Stimulated activated CD8-positive, alpha-beta memory T cell treated with anti-CD3 and anti-CD28 coated beads, Interleukin-7, amount 100 ng/mL, for 24 hours (primary cell): Measurements from ENCODE around the gene PIP5K1C.

ENCODE experiments used
- DNase-seq: peaks from one replicate; pipeline ENCODE4 v3.0.0-alpha.2; 2020; ENCODE audit warnings: low read depth

Gene PIP5K1C

DNA sequence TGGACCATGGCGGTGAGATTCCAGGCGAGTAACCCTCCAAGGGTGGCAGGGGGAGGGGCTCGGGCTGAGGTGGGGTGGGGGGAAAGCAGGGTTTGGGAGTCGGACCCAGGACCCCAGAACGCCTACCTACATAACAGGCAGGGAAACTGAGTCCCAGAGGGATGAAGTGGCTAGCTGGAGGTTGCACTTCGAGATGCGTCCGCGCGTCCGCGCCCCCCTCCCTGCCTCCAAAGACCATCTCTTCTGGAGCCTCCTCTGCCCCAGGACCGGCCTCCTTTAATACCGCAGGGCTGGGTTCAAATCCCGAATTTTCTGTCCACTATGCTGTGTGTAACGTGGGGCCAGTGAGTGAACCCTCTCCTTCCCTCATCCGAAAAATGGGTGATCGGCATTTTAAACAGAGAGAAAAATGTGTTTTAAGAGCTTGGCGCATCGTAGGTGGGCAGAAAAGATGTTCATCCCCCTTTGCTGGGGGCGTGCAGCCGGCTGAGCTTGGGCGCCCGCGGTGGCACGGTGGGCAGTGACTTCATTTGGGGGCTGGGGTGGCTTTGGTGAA lies 21.7 kb upstream of the PIP5K1C start:
- DNase-seq = no peak

DNA sequence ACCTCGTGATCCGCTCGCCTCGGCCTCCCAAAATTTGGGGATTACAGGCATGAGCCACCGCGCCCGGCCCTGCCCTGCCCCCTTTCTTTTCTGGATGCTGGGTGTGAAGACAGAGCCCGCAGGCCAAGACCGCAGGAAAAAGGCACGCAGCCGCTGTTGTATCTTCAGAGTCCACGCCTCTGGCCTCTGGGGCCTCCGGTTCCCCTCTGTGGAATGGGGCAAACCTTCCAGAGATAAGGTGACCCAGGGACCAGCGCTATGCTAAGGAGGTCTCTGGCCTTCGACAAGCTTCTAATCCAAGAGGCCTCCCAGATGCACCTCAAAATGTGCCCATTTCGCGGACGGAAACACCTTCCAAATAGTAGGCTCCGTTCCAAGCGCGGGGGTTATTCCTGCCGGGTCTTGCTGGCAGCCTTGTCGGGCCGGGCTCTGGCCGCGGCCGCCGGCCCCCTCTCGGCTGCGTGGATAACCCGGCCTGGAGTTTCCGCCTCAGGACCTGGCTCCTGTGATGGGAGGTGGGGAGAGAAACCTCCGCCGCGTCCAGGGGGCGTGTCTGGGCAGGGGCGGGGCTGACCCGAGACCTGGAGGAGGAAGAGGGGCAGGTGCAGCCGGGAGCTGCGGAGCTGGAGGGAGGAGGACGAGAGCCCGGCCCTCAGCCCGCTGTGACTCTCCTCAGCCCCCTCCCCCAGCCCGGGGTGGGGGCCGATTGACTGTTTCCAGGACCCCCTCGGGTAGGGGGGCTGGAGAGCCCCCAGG lies 21.0 kb upstream of the PIP5K1C start:
- peak; percentile 84 for DNase-seq

DNA sequence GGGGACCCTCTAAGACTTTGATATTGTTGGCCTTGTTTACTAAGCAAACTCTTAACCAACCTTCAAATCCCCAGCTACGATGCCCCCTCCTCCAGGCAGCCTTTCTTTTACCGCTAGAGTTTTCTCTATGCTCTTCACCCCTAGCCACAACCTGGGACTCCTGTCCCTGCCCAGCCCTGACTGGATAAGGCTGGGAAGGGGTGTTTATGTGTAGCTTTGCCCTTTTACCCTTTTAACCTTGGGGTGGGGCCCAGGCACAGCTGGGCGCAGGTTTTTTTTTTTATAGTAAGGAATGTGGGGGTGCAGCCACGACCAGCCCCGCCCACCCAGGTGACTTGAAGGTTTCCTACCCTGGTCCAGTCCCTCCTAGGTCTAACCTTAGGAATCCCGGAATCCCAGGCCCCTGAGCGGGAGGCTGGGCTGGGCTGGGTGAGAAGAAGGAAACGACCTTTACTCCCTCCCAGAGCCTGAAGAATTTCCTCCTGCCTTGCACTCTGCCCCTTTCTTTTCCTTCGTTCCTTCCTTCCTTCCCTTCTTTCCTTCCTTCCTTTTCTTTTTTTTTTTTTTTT lies 20.2 kb upstream of the PIP5K1C start:
- no peak for DNase-seq

DNA sequence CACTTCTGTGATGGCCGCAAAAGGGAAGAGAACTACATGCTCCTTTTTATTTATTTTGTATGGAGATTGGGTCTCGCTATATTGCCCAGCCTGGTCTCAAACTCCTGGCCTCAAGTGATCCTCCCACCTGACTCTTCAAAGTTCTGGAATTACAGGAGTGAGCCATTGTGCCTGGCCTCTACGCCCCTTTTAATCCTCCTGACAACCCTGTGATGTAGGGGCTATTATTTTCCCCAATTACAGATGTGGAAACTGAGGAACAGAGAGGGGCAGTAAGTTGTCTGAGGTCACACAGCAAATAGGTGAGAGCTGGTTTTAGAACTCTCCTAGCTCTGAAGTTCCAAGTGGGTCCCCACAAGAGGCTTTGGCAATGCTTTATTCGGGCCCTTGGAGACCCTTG lies 19.6 kb upstream of the PIP5K1C start:
- DNase-seq = no peak

DNA sequence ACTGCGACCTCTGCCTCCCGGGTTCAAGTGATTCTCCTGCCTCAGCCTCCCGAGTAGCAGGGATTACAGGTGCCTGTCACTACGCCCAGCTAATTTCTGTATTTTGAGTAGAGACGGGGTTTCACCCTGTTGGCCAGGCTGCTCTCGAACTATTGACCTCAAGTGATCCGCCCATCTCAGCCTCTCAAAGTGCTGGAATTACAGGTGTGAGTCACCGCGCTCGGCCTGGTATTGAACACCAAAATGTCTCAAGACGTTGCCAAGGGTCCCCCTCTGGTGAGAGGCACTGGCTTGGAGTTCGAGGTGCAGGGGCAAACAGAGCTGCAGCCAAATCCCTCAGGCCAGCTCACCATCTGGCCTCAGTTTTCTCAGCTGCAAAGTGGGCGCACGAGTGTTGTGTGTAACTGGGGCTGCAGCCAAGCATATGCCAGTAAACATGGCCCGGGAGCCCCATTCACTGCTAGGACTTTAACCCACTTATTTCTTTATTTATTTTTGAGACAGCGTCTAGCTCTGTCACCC lies 15.9 kb upstream of the PIP5K1C start:
- DNase-seq = no peak

DNA sequence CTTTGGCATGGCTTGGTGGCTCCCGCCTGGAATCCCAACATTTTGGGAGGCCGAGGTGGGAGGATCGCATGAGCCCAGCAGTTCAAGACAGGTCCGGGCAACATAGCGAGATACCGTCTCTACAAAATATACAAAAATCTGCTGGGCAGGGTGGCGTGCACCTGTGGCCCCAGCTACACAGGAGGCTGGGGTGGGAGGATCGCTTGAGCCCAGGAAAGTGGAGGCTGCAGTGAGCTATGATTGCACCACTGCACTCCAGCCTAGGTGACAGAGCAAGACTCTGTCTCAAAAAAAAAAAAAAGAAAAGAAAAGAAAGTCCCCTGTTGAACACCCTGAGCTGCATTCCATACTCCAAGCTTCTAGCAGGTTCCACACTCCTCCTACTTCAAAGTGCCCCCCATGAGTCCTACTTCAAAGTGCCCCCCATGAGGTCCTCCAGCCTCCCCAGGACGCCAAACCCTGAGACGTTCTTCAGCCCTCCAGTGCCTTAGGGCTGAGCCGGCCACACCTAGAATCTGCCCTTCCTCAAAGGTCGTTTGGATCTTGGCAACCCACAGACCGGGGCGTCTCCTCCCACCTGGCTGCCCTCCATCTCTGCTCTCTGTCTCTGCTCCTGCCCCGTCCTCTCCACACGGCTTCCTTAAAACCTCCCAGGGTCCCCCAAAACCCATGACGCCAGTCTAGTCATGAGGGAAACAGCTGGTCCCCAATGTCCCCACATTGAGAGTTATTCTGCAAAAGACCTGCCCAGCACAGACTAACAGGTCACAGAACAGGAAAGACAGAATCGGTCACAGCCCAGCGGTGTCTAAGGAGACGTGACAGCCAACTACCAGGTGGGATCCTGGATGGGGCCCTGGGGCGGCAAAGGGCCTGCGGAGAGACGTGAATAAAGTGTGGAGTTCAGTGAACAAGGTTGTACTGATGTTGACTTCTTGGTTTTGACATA lies 12.7 kb upstream of the PIP5K1C start:
- DNase-seq = no peak

DNA sequence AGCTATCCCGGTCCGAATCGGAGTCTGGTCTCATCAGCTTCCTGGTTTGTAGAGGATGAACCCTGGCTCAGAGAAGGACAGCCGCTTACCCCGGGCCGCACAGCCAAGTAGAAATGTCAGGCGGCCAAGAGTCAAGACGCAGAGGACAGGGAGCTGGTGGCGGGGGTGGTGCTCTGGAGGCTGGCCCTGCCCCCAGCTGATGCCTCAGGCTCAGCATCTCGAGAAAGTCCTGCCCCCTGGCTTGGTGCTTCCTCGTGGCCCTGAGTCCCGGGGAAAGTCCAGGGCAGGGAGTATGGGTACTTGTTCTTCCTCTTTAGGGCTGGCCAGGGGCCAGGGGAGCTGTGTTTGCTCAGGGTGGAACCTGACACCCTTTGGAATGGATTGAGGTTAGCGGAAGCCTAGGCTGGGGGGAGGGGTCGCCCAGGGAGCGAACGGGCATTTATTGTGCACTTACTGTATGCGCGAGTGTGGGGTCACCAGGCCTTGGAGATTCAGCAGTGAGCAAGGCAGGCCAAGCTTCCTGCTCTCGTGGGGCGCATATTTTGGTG lies 10.1 kb upstream of the PIP5K1C start:
- DNase-seq = no peak

DNA sequence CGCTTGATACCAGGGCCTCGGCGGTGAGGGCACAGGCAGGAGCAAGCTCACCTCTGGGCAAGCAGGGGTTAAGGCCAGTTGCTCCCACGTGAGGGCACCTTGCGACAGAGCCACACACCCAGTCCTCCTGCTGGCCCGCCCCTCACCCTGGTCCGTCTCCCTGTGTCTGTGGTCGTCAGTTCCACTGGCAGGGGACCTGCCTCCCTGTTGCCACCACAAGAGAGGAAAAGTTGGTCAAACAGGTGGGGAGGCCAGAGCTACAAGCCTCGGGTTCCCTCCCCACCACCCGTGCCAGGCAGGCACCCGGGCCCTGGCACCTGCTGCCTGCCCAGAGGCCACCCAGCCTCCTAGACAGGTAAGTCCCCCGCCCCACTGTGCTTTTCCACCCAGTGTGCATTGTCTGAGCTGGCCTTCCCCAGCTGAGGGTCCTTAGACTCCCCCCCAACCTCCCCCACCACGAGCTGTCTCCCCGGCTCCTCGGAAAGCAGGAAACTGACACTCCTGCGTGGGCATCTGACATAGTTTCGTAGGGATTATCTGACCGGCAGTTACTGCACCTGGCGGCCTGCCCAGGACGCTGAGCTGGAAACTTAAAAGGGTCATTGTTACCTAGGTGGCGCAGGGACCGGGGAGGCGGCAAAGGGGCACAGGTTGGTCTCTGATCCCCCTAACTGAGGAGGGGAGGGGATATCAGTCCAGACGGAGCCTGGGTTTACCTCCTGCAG lies 8.1 kb upstream of the PIP5K1C start, which contains the start of gene TJP3:
TSS of gene TJP3 (plus strand) at position 178 of the 725 bp plus-strand sequence. CDS start 20,049 bp downstream, outside the sequence.
- DNase-seq = no peak

DNA sequence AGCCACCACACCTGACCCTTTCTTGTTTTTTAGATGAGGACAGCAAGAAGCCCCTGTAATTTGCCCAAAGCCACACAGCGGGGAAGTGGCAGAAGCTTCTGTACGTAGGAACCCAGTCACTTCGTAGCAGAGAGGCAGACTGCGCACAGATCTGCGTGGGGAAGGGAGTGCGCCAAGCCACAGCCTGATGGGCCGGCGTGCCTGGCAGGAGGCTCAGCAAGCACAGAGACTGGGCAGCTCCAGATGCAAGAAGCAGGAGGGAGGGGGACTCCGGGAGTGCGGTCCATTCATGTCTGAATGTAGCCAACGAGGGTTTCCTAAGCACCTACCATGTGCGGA lies 7.6 kb upstream of the PIP5K1C start:
- DNase-seq = no peak

DNA sequence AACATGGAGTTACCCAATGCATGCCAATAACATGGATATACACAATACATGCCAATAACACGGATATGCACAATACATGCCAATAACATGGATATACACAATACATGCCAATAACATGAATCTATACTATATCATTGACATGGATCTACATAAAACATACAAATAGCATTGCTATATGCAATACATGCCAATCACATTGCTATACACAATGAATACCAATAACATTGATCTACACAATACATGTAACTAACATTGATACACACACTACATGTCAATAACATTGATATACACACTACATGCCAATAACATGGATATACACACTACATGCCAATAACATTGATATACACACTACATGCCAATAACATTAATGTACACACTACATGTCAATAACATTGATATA lies 932 bp upstream of the PIP5K1C start:
- DNase-seq = no peak

DNA sequence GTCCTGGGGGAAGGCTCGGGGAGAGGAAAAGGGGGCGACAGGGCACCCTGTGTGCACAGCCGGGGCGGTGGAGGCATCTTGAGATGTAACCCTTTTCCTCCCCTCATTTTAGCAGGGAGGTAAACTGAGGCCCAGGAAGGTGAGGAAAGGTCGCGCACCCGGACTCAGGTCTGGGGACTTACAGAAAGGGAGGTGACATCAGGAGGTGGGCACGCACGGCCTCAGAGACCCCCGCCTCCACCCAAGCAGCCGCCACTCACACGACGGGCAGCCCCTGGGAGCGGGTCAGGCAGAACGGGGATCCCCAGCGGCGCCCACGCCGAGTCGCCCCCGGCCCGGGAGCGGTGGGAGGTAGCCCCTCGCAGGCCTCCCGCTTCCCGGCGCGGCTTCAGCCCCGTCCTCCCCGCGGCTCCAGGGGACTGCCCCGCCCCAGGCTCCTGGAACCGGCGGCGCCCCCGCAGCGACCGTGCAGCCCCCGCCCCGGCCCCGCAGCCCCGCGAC lies 477 bp downstream of the PIP5K1C start:
- DNase-seq = no peak

DNA sequence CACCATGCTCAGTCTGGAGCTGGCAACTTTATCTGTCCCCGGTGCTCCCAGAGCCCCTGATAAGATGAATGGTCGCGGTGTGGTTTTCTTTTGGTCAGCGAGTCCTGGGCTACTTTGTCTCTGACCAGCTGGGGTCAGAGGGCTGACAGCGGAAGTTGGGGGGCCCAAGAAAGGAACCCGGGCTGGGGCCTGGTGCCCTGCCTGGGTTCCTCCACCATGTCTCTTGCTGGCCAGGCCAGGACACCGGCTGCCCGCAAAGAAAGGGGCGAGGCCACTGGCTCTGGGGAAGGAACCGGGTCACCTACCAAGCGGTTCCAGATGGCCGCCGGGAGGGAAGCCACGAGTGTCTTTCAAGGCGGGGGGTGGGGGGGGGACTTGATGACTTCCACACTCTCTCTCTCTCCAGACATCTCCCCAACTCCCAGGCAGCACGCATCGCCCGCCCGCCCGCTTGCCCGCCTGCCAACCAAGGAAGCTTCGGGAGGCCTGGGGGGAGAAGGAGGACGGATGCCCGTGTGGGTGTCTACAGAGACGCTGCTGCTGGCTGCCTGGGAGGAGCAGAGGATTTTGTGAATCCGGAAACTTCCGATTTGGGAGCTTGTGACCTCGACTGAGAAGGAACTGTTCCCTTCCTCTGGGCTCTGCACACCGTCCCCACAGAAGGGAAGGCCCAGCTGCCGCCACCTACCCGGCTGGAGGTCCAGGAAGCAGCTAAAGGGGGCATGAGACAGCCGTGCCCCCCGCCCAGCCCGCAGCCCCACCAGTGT lies 1.1 kb downstream of the PIP5K1C start:
- no peak for DNase-seq

DNA sequence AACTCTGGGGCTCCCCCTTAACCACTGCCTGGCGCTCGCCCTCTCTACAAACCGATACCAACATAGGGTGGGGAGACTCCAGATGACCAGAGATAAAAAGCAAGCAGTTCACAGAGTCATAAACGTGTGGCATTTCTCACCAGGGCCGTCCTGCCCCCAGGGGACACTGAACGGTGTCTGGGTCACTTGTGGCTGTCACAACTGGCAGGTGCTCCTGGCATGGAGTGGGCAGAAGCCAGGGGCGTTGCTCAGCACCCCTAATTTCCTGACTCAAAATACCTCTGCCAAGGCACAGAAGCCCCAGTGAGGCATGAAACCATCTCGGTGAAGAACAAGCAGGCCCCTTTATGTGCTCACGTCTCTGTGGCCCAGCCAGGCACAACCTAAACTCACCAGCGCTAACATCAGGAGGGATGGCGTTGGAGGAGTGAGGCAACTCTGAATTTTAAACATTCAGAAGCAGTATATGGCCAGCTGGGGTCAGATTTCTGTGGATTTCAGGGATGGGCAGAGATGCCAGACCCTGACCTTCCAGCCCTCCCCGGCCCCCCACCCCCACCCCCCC lies 1.8 kb downstream of the PIP5K1C start:
- DNase-seq = no peak

DNA sequence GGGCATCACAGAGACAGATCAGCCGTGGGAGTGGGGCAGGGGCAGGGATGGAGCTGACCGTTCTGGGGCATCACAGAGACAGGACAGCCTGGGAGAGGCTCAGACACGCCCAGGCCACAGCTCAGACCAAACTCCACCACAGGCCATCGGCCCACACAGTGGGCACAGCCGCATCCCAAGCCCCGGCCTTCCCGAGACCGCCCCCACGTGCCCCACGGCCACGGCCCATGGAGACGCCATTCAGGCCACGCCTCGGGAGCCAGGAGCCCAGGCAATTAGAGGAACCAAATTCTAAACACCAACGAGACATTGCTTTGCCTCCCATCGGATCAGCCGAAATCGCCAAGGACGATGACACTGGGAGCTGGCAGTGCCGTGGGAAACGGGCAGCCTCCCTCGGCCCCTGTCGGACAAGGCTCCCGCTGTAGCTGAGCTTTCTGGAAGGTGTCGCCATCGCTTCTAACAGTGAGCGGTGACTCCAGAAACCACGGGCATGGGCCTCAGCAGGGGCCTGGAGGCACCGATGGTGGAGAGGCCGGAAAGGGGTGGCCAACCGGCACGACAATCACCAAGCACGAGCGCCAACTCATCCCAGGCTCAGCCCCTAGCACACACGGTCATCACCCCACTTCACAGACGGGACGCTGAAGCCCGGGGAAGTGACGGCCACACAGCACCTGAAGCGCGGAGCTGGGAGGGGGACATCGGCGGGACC lies 2.4 kb downstream of the PIP5K1C start:
- no peak for DNase-seq

DNA sequence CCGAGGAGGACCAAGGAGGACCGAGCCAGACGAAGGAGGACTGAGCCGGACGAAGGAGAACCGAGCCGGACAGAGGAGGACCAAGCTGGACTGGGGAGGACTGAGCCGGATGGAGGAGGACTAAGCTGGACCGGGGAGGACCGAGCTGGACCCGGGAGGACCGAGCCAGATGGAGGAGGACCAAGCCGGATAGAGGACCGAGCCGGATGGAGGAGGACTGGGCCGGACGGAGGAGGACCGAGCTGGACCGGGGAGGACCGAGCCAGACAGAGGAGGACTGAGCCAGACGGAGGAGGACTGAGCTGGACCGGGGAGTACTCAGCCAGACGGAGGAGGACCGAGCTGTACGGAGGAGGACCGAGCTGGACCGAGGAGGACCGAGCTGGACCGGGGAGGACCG lies 3.2 kb downstream of the PIP5K1C start:
- DNase-seq = no peak

DNA sequence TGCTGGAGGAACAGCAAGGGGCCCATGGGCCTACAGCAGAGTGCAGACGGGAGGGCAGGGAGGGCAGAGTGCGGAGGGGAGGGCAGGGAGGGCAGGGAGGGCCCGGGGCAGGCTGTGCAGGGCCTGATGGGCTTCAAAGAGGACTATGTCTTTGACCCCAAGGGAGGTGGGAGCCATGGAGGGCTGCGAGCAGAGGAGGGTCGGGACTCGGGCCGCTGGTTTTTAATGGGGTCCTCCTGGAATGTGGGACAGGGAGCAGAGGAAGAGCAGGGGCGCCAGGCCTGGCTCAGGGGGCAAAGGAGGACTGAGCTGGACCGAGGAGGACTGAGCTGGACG lies 3.6 kb downstream of the PIP5K1C start:
- no peak for DNase-seq

DNA sequence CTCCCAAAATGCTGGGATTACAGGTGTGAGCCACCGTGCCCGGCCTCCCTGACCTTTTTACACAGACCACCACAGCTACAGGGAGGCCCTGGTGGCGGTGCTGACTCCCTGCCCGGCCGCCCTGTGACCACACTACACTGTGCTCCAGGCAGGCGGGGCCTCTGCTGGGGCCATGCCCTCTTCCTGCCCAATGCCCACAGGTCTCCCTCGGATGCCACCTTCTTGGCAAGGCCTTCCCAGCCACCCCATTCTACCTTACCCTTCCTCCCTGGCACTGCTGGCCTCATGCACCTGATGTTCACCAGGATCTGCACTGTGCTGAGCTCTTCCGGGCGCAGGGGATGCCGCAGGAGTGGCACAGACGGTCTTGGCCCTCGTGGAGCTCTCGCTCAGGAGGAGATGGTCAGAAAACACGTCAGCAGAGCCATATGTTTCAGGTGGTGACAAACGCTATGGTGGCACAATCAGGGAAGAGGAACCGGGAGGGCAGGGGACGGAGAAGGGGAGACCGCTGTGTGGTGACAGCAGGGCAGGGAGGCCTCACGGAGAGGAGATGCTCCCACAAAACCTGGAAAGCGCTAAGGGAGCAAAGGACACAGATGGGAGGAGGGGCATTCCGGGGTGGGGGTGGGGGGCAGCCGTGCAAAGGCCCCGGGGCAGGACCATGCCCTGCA lies 4.1 kb downstream of the PIP5K1C start:
- DNase-seq = no peak

DNA sequence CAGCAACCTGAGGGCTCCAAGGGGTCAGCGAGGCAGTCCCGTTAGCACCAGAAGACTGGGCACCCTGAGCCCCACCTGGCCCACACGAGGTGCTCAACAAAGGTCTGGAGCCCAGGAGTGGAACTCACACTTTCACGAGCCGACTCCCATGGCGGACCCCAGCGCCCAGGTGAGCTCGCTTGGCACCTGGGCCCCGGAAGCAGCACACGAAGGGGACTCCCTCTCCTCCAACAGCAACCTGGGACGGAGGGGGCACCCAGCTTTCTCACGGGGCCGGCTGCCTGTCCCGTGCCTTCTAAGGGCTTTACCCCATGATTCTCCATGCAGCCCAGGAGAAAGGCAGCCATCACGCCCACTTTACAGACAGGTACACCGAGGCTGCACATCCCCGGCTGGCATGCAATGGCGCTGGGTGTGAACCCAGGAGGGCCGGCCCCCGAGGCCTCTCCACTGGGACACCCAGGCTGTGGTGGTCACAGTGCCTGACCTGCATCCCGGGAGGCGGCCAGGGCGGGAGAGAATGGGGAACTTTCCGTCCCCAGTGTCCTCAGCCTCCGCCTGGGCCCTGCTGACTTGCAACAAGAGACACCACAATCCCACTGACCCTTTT lies 5.0 kb downstream of the PIP5K1C start:
- no peak for DNase-seq
